Measurements from ENCODE around the gene SEMA3F. TPM values are rescaled to one million over a fixed set of nuclear protein-coding genes. Genes with fewer than 3 reads are reported as not detected.

The SEMA3F gene
- total and polyA plus RNA-seq, 10 of the 15 experiments (the other 5 are each of a cell fraction or from before 2014, with no cell fraction given) = 0.08 to 0.28 (median 0.12) TPM; not detected in 6

GRCh38 chr3:50157827-50158529 lies 2.9 kb downstream of the SEMA3F start:
- Histone ChIP-seq H3K9ac (ENCODE audit: control insufficient read depth, insufficient read depth, low read length) (no peak overlapping the region), H3K79me2 (ENCODE audit: control insufficient read depth, insufficient read depth, low read length) (no peaks in the 10 kb centered on the region), H3K9me3 (replicated peaks; ENCODE audit: control insufficient read depth, insufficient read depth, low read length) (no peaks in the 10 kb centered on the region), H3K27ac (ENCODE audit: control insufficient read depth, insufficient read depth) (no peak overlapping the region), H3K4me3 (no peak overlapping the region), H3K27me3 (replicated peaks in 1 of 2; ENCODE audit: control insufficient read depth in 2 of 2, insufficient read depth in 2 of 2, low read length in 1 of 2) (peaks cover 8 to 14% of the 10 kb centered on the region in 2 experiments), H3K4me2 (ENCODE audit: control insufficient read depth, insufficient read depth) (no peak overlapping the region), H3K36me3 (ENCODE audit: control insufficient read depth in 2 of 2, insufficient read depth in 2 of 2, low read length in 1 of 2) (no peaks in the 10 kb centered on the region), H3K4me1 (ENCODE audit: control insufficient read depth, insufficient read depth, low read length) (no peaks in the 10 kb centered on the region; the same call in 1 of the 2 replicates), H4K20me1 (ENCODE audit: control insufficient read depth, insufficient read depth) (no peaks in the 10 kb centered on the region), H2AFZ (ENCODE audit: control insufficient read depth, low read depth, low read length) (no peak overlapping the region)
- SMC1A ChIA-PET (ENCODE audit: uncharacterized antibody, unreplicated experiment) = no interaction called here
- CTCF ChIA-PET = no interaction called here
- RAD21 ChIA-PET (ENCODE audit: unreplicated experiment) = no interaction called here
- 58% methylated on average over 12 of the region's 12 CpGs for WGBS (ENCODE audit: insufficient coverage, insufficient replicate concordance, low lambda C conversion rate, missing lambda C conversion rate)
- ATAC-seq (no peak), DNase-seq (ENCODE audit: low read depth, low spot score) (no peak), FAIRE-seq (no peak)
- intact Hi-C loops (cut with micrococcal nuclease; ENCODE audit: unreplicated experiment) (no loop called here), in situ Hi-C loops (cut with MboI) (no loop called here)
- BruUV-seq (replicated peaks) = no TSS peak
- POLR2A ChIA-PET = no interaction called here
- TF ChIP-seq SMC3 (IDR thresholded peaks at IDR 0.05; ENCODE audit: borderline replicate concordance, low read length) (no peak), MEF2B (IDR thresholded peaks at IDR 0.05; ENCODE audit: partially characterized antibody, poor library complexity, severe bottlenecking) (no peak), STAT1 (conservative IDR thresholded peaks at IDR 0.05) (no peak), IRF3 (IDR thresholded peaks at IDR 0.05) (no peak), KDM1A (IDR thresholded peaks at IDR 0.05; ENCODE audit: borderline replicate concordance) (no peak), SMAD1 (IDR thresholded peaks at IDR 0.05; ENCODE audit: low read depth, partially characterized antibody) (no peak), BCL3 (IDR thresholded peaks at IDR 0.05; ENCODE audit: borderline replicate concordance, insufficient read depth, low read depth, low read length, poor library complexity, severe bottlenecking) (no peak), FOXM1 (IDR thresholded peaks at IDR 0.05; ENCODE audit: low read depth, low read length) (no peak), FOS (IDR thresholded peaks at IDR 0.05; ENCODE audit: borderline replicate concordance, extremely low read depth, insufficient read length) (no peak), ZNF207 (IDR thresholded peaks at IDR 0.05; ENCODE audit: borderline replicate concordance) (no peak), PBX3 (IDR thresholded peaks at IDR 0.05; ENCODE audit: insufficient replicate concordance, low read depth, low read length) (no peak)
